ENCODE data around the gene LY6G6D. TPM values are rescaled to one million over a fixed set of nuclear protein-coding genes. Genes with fewer than 3 reads are reported as not detected.

LY6G6D gene
- total and polyA plus RNA-seq, 4 donors, result not detected

DNA sequence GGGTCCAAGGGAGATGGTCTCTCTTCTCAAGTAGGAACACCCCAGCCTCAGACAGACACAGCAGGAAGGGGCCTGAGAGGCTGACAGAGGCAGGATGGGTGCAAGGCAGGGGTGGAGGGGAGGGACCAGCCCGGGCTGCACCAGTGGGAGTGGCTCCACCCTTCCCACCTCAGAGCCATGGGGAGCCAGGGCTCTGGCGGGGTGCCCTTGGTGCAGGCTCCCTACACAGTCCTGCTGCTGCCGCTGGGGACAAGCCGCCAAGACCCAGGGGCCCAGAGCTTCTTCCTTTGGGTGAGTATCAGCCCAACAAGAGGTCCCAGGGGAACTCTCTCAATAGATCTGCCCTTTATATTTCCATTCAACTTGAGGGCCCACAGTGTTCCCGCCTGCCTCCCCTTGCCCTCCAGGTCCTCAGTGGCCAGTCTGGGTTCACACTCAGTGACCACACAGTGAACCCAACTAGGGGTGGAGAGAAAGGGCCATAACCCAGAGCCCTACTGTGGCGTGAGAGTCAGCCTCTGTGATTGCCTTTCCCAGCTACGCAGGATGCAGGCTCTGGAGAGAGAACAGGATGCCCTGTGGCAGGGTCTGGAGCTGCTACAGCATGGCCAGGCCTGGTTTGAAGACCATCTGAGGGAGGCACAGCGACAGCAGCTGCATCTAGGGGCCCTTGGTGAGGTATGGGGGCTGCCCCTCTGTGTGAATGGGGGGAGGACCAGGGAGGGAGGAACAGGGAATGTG is 47.9 kb downstream of the LY6G6D start:
- 83% methylated on average over 8 of the region's 8 CpGs for WGBS
- TF ChIP-seq TAF1 (conservative IDR thresholded peaks at IDR 0.05) (no peak), YY1 (IDR thresholded peaks at IDR 0.05) (no peak)
- Histone ChIP-seq H3K36me3 (ENCODE audit: control insufficient read depth in 4 of 4, insufficient read depth in 3 of 4, low read depth in 1 of 4, low read length in 3 of 4) (no peaks in the 10 kb centered on the region), H3K9ac (ENCODE audit: low read depth in 1 of 2, low read length in 2 of 2) (no peak overlapping the region), H3K27ac (ENCODE audit: low read depth in 1 of 2, low read length in 2 of 2) (no peak overlapping the region), H3K27me3 (ENCODE audit: control insufficient read depth in 4 of 4, insufficient read depth in 4 of 4, low read length in 3 of 4) (no peaks in the 10 kb centered on the region), H3K9me3 (ENCODE audit: control insufficient read depth in 4 of 4, low read length in 3 of 4) (no peaks in the 10 kb centered on the region), H3K4me1 (ENCODE audit: control insufficient read depth in 4 of 4, insufficient read depth in 4 of 4, low read length in 3 of 4) (no peaks in the 10 kb centered on the region), H3K4me3 (ENCODE audit: low read depth in 1 of 3, low read length in 3 of 3) (no peak overlapping the region)
- DNase-seq (ENCODE audit: low spot score), result no peak

DNA sequence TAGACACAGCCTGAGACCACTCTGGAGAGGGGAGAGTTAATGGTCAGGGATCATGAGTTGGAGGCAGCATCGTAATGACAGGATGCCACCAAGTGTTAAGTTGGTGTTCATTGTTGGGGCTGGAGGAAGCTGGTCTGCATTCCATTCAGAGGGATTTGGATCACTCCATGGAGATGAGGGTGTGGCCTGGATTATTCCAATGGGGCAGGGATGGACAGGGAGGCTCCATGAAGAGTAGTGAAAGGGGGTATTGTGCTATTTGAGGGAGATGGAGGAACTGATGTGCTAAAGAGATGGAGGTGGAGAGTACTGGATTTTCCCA is 48.4 kb downstream of the LY6G6D start:
- no peak for TF ChIP-seq JUND (IDR thresholded peaks at IDR 0.05)
- TF ChIP-seq, protein P1, sequence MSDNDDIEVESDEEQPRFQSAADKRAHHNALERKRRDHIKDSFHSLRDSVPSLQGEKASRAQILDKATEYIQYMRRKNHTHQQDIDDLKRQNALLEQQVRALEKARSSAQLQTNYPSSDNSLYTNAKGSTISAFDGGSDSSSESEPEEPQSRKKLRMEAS (IDR thresholded peaks at IDR 0.05), result no peak
- H3K36me3 ChIP-seq (ENCODE audit: control insufficient read depth in 4 of 4, insufficient read depth in 3 of 4, low read depth in 1 of 4, low read length in 3 of 4), result no peaks in the 10 kb centered on the region
- H3K27ac ChIP-seq (ENCODE audit: low read depth in 1 of 2, low read length in 2 of 2), result no peak overlapping the region
- DNase-seq (ENCODE audit: low spot score), result no peak
- 40% methylated on average over 1 of the region's 1 CpG for WGBS
- no peaks in the 10 kb centered on the region for H3K9me3 ChIP-seq (ENCODE audit: control insufficient read depth in 4 of 4, low read length in 3 of 4)
- no peak overlapping the region for H3K9ac ChIP-seq (ENCODE audit: low read depth in 1 of 2, low read length in 2 of 2)
- H3K4me1 ChIP-seq (ENCODE audit: control insufficient read depth in 4 of 4, insufficient read depth in 4 of 4, low read length in 3 of 4), result no peaks in the 10 kb centered on the region
- H3K27me3 ChIP-seq (ENCODE audit: control insufficient read depth in 4 of 4, insufficient read depth in 4 of 4, low read length in 3 of 4), result no peaks in the 10 kb centered on the region
- H3K4me3 ChIP-seq (ENCODE audit: low read depth in 1 of 3, low read length in 3 of 3), result no peak overlapping the region

DNA sequence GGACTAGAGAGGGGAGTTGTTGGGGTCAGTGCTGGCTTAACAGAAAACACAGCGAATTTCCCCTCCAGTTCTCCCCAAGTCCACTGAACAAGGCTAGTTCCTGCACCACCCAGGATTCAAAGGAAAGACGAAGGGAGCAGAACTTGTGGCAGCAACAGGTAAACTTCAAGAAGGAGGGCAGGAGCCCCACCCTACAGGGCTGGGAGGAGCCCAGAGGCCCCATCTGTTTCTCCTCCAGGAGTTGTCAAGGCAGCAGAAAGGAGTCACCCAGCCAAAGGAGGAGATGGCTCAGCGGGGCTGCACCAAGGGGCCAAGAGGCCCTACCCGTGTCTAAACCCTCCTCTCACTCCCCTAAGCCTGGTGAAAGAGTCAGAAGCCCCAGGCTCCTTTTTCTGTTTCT is 49.0 kb downstream of the LY6G6D start:
- TF ChIP-seq YY1 (IDR thresholded peaks at IDR 0.05), result no peak
- TF ChIP-seq NR2F2 (IDR thresholded peaks at IDR 0.05), result no peak
- TF ChIP-seq HNF4A (conservative IDR thresholded peaks at IDR 0.05), result no peak
- no peak for TF ChIP-seq EGR1 (IDR thresholded peaks at IDR 0.05; ENCODE audit: low read depth in 2 of 2)
- no peak for TF ChIP-seq TAF1 (conservative IDR thresholded peaks at IDR 0.05)
- TF ChIP-seq, protein P2, sequence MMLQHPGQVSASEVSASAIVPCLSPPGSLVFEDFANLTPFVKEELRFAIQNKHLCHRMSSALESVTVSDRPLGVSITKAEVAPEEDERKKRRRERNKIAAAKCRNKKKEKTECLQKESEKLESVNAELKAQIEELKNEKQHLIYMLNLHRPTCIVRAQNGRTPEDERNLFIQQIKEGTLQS (IDR thresholded peaks at IDR 0.05), result no peak
- no peak for TF ChIP-seq RAD21 (IDR thresholded peaks at IDR 0.05)
- TF ChIP-seq, protein P3, sequence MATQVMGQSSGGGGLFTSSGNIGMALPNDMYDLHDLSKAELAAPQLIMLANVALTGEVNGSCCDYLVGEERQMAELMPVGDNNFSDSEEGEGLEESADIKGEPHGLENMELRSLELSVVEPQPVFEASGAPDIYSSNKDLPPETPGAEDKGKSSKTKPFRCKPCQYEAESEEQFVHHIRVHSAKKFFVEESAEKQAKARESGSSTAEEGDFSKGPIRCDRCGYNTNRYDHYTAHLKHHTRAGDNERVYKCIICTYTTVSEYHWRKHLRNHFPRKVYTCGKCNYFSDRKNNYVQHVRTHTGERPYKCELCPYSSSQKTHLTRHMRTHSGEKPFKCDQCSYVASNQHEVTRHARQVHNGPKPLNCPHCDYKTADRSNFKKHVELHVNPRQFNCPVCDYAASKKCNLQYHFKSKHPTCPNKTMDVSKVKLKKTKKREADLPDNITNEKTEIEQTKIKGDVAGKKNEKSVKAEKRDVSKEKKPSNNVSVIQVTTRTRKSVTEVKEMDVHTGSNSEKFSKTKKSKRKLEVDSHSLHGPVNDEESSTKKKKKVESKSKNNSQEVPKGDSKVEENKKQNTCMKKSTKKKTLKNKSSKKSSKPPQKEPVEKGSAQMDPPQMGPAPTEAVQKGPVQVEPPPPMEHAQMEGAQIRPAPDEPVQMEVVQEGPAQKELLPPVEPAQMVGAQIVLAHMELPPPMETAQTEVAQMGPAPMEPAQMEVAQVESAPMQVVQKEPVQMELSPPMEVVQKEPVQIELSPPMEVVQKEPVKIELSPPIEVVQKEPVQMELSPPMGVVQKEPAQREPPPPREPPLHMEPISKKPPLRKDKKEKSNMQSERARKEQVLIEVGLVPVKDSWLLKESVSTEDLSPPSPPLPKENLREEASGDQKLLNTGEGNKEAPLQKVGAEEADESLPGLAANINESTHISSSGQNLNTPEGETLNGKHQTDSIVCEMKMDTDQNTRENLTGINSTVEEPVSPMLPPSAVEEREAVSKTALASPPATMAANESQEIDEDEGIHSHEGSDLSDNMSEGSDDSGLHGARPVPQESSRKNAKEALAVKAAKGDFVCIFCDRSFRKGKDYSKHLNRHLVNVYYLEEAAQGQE (IDR thresholded peaks at IDR 0.05), result no peak
- no peak for TF ChIP-seq GABPA (IDR thresholded peaks at IDR 0.05 in 1 of 2, conservative IDR thresholded peaks at IDR 0.05 in 1 of 2)
- TF ChIP-seq, protein P4, sequence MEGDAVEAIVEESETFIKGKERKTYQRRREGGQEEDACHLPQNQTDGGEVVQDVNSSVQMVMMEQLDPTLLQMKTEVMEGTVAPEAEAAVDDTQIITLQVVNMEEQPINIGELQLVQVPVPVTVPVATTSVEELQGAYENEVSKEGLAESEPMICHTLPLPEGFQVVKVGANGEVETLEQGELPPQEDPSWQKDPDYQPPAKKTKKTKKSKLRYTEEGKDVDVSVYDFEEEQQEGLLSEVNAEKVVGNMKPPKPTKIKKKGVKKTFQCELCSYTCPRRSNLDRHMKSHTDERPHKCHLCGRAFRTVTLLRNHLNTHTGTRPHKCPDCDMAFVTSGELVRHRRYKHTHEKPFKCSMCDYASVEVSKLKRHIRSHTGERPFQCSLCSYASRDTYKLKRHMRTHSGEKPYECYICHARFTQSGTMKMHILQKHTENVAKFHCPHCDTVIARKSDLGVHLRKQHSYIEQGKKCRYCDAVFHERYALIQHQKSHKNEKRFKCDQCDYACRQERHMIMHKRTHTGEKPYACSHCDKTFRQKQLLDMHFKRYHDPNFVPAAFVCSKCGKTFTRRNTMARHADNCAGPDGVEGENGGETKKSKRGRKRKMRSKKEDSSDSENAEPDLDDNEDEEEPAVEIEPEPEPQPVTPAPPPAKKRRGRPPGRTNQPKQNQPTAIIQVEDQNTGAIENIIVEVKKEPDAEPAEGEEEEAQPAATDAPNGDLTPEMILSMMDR (IDR thresholded peaks at IDR 0.05; ENCODE audit: low read depth, low read length, missing input control), result no peak
- TF ChIP-seq FOXA2 (IDR thresholded peaks at IDR 0.05), result no peak
- no peak for TF ChIP-seq SP1 (IDR thresholded peaks at IDR 0.05)
- TF ChIP-seq, protein P1 (IDR thresholded peaks at IDR 0.05), result no peak
- no peak for TF ChIP-seq FOXA1 (IDR thresholded peaks at IDR 0.05)
- no peak for TF ChIP-seq RXRA (IDR thresholded peaks at IDR 0.05)
- TF ChIP-seq, protein P5, sequence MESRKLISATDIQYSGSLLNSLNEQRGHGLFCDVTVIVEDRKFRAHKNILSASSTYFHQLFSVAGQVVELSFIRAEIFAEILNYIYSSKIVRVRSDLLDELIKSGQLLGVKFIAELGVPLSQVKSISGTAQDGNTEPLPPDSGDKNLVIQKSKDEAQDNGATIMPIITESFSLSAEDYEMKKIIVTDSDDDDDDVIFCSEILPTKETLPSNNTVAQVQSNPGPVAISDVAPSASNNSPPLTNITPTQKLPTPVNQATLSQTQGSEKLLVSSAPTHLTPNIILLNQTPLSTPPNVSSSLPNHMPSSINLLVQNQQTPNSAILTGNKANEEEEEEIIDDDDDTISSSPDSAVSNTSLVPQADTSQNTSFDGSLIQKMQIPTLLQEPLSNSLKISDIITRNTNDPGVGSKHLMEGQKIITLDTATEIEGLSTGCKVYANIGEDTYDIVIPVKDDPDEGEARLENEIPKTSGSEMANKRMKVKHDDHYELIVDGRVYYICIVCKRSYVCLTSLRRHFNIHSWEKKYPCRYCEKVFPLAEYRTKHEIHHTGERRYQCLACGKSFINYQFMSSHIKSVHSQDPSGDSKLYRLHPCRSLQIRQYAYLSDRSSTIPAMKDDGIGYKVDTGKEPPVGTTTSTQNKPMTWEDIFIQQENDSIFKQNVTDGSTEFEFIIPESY (IDR thresholded peaks at IDR 0.05), result no peak
- TF ChIP-seq JUND (IDR thresholded peaks at IDR 0.05), result no peak
- TF ChIP-seq HNF4G (IDR thresholded peaks at IDR 0.05), result no peak
- DNase-seq (ENCODE audit: low spot score), result no peak
- Histone ChIP-seq H3K9ac (ENCODE audit: low read depth in 1 of 2, low read length in 2 of 2) (no peak overlapping the region), H3K4me3 (ENCODE audit: low read depth in 1 of 3, low read length in 3 of 3) (no peak overlapping the region), H3K36me3 (ENCODE audit: control insufficient read depth in 4 of 4, insufficient read depth in 3 of 4, low read depth in 1 of 4, low read length in 3 of 4) (no peaks in the 10 kb centered on the region), H3K27ac (ENCODE audit: low read depth in 1 of 2, low read length in 2 of 2) (no peak overlapping the region), H3K4me1 (ENCODE audit: control insufficient read depth in 4 of 4, insufficient read depth in 4 of 4, low read length in 3 of 4) (no peaks in the 10 kb centered on the region), H3K27me3 (ENCODE audit: control insufficient read depth in 4 of 4, insufficient read depth in 4 of 4, low read length in 3 of 4) (no peaks in the 10 kb centered on the region), H3K9me3 (ENCODE audit: control insufficient read depth in 4 of 4, low read length in 3 of 4) (no peaks in the 10 kb centered on the region)
- WGBS, result 89% methylated on average over 4 of the region's 4 CpGs
